Measurements from ENCODE around the gene HMG20A. TPM values are rescaled to one million over a fixed set of nuclear protein-coding genes. Genes with fewer than 3 reads are reported as not detected.
A peak's percentile ranks its signal among the peaks of the same experiment; 100 is the strongest.
"Not testable (repeated sequence)": the region's sequence is repeated elsewhere in the genome, so short reads cannot be mapped to it uniquely, and the experiment has no call there.

The HMG20A gene
- total and polyA plus RNA-seq, 3 experiments from 2014 or later: 28.5 to 46.6 (median 34.0) TPM

DNA sequence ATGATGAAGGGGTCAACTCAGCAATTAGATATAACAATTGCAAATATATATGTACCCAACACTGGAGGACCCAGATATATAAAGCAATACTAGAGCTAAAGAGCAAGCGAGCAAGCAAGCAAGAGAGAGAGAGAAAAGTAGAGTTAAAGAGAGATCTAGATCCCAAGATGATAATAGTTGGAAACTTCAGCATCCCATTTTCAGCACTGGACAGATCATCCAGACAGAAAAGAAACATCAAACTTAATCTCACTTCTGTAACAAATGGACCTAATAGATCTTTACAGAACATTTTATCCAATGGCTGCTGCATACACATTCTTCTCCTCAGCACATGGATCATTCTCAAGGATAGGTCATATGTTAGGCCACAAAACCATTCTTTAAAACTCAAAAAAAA, 24.0 kb upstream of the HMG20A start:
- DNase-seq: no peak
- Mint-ChIP-seq H3K4me1 (peaks cover 0 to 4% (median 0%) of the 10 kb centered on the region in 3 donors), H3K36me3 (peaks cover 4 to 59% (median 9%) of the 10 kb centered on the region in 3 donors), H3K27ac (no peak overlapping the region), H3K27me3 (no peaks in the 10 kb centered on the region), H3K4me3 (no peak overlapping the region), H3K9me3 (peaks cover 41 to 51% (median 47%) of the 10 kb centered on the region in 5 donors)
- Histone ChIP-seq H3K27me3 (ENCODE audit: insufficient read depth, low read length, poor library complexity, severe bottlenecking) (no peaks in the 10 kb centered on the region), H3K36me3 (ENCODE audit: insufficient read depth, low read length) (no peaks in the 10 kb centered on the region), H3K27ac (ENCODE audit: low read depth, low read length) (no peak overlapping the region), H3K4me3 (ENCODE audit: low read length) (no peak overlapping the region), H3K9me3 (ENCODE audit: low read length) (peaks cover 6% of the 10 kb centered on the region), H3K4me1 (ENCODE audit: insufficient read depth, low read length) (no peaks in the 10 kb centered on the region)
- POLR2A ChIA-PET: no interaction called here
- CTCF ChIA-PET: no interaction called here

DNA sequence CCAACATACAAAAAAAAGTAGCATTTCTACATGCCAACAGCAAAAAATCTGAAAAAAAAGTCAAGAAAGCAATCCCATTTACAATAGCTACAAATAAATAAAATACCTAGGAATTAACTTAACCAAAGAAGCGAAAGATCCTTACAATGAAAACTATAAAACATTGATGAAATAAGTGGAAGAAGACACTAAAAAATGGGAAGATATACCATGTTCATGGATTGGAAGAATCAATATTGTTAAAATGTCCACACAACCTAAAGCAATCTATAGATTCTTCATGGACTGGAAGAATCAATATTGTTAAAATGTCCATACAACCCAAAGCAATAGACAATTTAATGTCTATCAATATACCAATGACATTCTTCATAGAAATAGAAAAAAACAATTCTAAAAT, 21.8 kb upstream of the HMG20A start:
- Mint-ChIP-seq H3K27me3 (no peaks in the 10 kb centered on the region), H3K9me3 (peaks cover 41 to 51% (median 46%) of the 10 kb centered on the region in 5 donors), H3K36me3 (peaks cover 4 to 59% (median 7%) of the 10 kb centered on the region in 3 donors), H3K27ac (no peak overlapping the region), H3K4me3 (no peak overlapping the region), H3K4me1 (peaks cover 0 to 5% (median 4%) of the 10 kb centered on the region in 3 donors)
- Histone ChIP-seq H3K9me3 (ENCODE audit: low read length) (peaks cover 6% of the 10 kb centered on the region), H3K4me1 (ENCODE audit: insufficient read depth, low read length) (no peaks in the 10 kb centered on the region), H3K36me3 (ENCODE audit: insufficient read depth, low read length) (no peaks in the 10 kb centered on the region), H3K27me3 (ENCODE audit: insufficient read depth, low read length, poor library complexity, severe bottlenecking) (no peaks in the 10 kb centered on the region), H3K4me3 (ENCODE audit: low read length) (no peak overlapping the region), H3K27ac (ENCODE audit: low read depth, low read length) (no peak overlapping the region)
- no peak for DNase-seq
- ChIA-PET POLR2A (no interaction called here), CTCF (no interaction called here)

DNA sequence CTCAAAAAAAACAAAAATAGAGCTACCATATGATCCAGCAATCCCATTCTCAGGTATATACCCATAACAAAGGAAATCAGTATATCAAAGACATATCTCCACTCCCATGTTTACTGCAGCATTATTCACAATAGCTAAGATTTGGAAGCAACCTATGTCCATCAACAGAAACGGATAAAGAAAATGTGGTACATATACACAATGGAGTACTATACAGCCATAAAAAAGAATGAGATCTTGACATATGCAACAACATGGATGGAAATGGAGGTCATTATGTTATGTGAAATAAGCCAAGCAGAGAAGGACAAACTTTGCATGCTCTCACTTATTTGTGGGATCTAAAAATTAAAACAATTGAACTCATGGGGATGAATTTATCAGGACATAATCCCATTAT, 20.4 kb upstream of the HMG20A start:
- peaks cover 35 to 42% (median 38%) of the 10 kb centered on the region in 5 donors for H3K9me3 Mint-ChIP-seq
- CTCF ChIA-PET: no interaction called here
- H3K27ac Mint-ChIP-seq: no peak overlapping the region
- H3K9me3 ChIP-seq (ENCODE audit: low read length): peaks cover 2% of the 10 kb centered on the region
- H3K27me3 Mint-ChIP-seq: no peaks in the 10 kb centered on the region
- POLR2A ChIA-PET: no interaction called here
- no peaks in the 10 kb centered on the region for H3K36me3 ChIP-seq (ENCODE audit: insufficient read depth, low read length)
- H3K27me3 ChIP-seq (ENCODE audit: insufficient read depth, low read length, poor library complexity, severe bottlenecking): no peaks in the 10 kb centered on the region
- no peak overlapping the region for H3K4me3 Mint-ChIP-seq
- no peak for DNase-seq
- H3K4me3 ChIP-seq (ENCODE audit: low read length): no peak overlapping the region
- peaks cover 2 to 47% (median 5%) of the 10 kb centered on the region in 3 donors for H3K36me3 Mint-ChIP-seq
- no peak overlapping the region for H3K27ac ChIP-seq (ENCODE audit: low read depth, low read length)
- no peaks in the 10 kb centered on the region for H3K4me1 ChIP-seq (ENCODE audit: insufficient read depth, low read length)
- H3K4me1 Mint-ChIP-seq: peaks cover 0 to 5% (median 4%) of the 10 kb centered on the region in 3 donors

- Histone ChIP-seq H3K27ac (ENCODE audit: low read depth, low read length) (no peak overlapping the region), H3K4me1 (ENCODE audit: insufficient read depth, low read length) (no peaks in the 10 kb centered on the region), H3K4me3 (ENCODE audit: low read length) (no peak overlapping the region), H3K9me3 (ENCODE audit: low read length) (no peaks in the 10 kb centered on the region), H3K27me3 (ENCODE audit: insufficient read depth, low read length, poor library complexity, severe bottlenecking) (no peaks in the 10 kb centered on the region), H3K36me3 (ENCODE audit: insufficient read depth, low read length) (no peaks in the 10 kb centered on the region)
- H3K27me3 Mint-ChIP-seq: no peaks in the 10 kb centered on the region
- H3K36me3 Mint-ChIP-seq: peaks cover 4 to 25% (median 5%) of the 10 kb centered on the region in 3 donors
- no peak overlapping the region for H3K4me3 Mint-ChIP-seq
- peaks cover 16 to 24% (median 22%) of the 10 kb centered on the region in 5 donors for H3K9me3 Mint-ChIP-seq
- DNase-seq: no peak
- peaks cover 6 to 18% (median 15%) of the 10 kb centered on the region in 3 donors for H3K4me1 Mint-ChIP-seq
- no peak overlapping the region for H3K27ac Mint-ChIP-seq
- POLR2A ChIA-PET: no interaction called here
- CTCF ChIA-PET: no interaction called here
These were observed 17.8 kb upstream of the HMG20A start for GRCh38 chr15:77402740-77403379.

GRCh38 chr15:77406173-77406759, 14.4 kb upstream of the HMG20A start:
- CTCF ChIA-PET; H3K27ac ChIP-seq (ENCODE audit: low read depth, low read length); H3K4me3 Mint-ChIP-seq; H3K27me3 ChIP-seq (ENCODE audit: insufficient read depth, low read length, poor library complexity, severe bottlenecking); H3K27me3 Mint-ChIP-seq; H3K36me3 Mint-ChIP-seq; H3K9me3 ChIP-seq (ENCODE audit: low read length); H3K9me3 Mint-ChIP-seq; DNase-seq; H3K27ac Mint-ChIP-seq; H3K4me3 ChIP-seq (ENCODE audit: low read length); POLR2A ChIA-PET; H3K36me3 ChIP-seq (ENCODE audit: insufficient read depth, low read length): not testable (repeated sequence)
- H3K4me1 Mint-ChIP-seq: peaks cover 19 to 37% (median 32%) of the 10 kb centered on the region in 3 donors
- H3K4me1 ChIP-seq (ENCODE audit: insufficient read depth, low read length): peaks cover 16% of the 10 kb centered on the region

DNA sequence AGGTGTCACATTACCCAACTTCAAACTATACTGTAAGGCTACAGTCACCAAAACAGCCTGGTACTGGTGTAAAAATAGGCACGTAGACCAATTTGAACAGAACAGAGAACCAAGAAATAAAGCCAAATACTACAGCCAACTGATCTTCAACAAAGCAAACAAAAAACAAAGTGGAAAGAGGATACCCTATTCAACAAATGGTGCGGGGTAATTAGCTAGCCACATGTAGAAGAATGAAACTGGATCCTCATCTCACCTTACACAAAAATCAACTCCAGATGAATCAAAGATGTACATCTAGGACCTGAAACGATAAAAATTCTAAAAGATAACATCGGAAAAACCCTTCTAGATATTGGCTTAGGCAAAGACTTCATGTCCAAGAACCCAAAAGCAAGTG, 13.8 kb upstream of the HMG20A start:
- peaks cover 19 to 37% (median 32%) of the 10 kb centered on the region in 3 donors for H3K4me1 Mint-ChIP-seq
- peaks cover 0 to 2% (median 0%) of the 10 kb centered on the region in 3 donors for H3K36me3 Mint-ChIP-seq
- no peaks in the 10 kb centered on the region for H3K9me3 Mint-ChIP-seq
- no peaks in the 10 kb centered on the region for H3K27me3 Mint-ChIP-seq
- no peak overlapping the region for H3K27ac ChIP-seq (ENCODE audit: low read depth, low read length)
- H3K4me1 ChIP-seq (ENCODE audit: insufficient read depth, low read length): peaks cover 16% of the 10 kb centered on the region
- ChIA-PET CTCF (no interaction called here), POLR2A (no interaction called here)
- no peaks in the 10 kb centered on the region for H3K27me3 ChIP-seq (ENCODE audit: insufficient read depth, low read length, poor library complexity, severe bottlenecking)
- no peak overlapping the region for H3K4me3 Mint-ChIP-seq
- H3K4me3 ChIP-seq (ENCODE audit: low read length): no peak overlapping the region
- H3K27ac Mint-ChIP-seq: no peak overlapping the region
- DNase-seq: no peak
- H3K9me3 ChIP-seq (ENCODE audit: low read length): no peaks in the 10 kb centered on the region
- H3K36me3 ChIP-seq (ENCODE audit: insufficient read depth, low read length): no peaks in the 10 kb centered on the region

DNA sequence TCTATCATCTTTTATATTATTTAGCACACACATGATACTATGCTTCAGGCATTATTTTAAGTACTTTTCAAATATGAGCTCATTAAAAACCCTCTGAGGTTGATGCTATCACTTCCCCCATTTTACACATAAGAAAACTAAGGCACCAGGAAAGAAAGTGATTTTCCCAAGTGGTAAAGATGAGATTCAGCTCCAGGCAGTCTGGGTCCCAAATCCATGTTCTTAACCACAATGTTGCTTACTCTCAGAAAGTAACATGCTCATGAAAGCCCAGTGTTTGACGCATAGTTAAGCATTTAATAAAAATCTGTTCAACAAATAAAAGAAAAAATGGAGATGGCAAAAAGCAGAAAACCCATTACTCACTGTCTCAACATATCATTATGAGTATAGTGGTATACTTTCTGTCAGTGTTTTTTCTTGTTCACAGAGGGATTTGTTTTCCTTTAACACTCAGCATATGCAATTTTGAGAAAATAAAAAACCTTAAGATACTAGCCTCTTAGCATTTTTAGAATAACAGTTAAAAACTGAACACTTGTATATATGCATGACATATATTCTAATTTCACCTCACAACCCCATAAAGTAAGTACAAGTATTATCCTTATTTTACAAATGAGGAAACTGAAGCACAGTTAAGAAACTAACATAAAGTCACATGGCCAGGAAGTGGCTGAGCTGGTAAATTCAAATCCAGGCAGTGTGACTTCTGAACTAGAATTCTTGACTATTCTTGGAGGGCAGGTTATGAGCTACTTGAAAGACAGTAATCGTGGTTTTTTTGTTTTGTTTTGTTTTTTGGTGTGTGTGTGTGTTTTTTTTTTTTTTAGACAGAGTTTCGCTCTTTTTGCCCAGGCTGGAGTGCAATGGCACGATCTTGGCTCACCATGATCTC, 11.2 kb upstream of the HMG20A start:
- peak in 3 of 5 donors; percentile 10 to 38 (median 35) for DNase-seq
- Histone ChIP-seq H3K4me3 (ENCODE audit: low read length) (no peak overlapping the region), H3K27me3 (ENCODE audit: insufficient read depth, low read length, poor library complexity, severe bottlenecking) (no peaks in the 10 kb centered on the region), H3K4me1 (ENCODE audit: insufficient read depth, low read length) (peaks cover 16% of the 10 kb centered on the region), H3K9me3 (ENCODE audit: low read length) (no peaks in the 10 kb centered on the region), H3K27ac (ENCODE audit: low read depth, low read length) (no peak overlapping the region), H3K36me3 (ENCODE audit: insufficient read depth, low read length) (no peaks in the 10 kb centered on the region)
- peak overlapping the region; percentile 9 to 79 (median 73) for H3K4me3 Mint-ChIP-seq
- ChIA-PET CTCF (interaction anchor here (0.7 to 1.0 kb wide), 3 partner anchors 10 to 468 kb away, joined by 3 to 7 read pairs (median 4); partner anchors contain the start of gene PEAK1), POLR2A (interaction anchor here (0.7 to 1.1 kb wide), 3 partner anchors 9 to 413 kb away, joined by 3 to 5 read pairs (median 3); no protein-coding TSS in a partner anchor)
- peak overlapping the region in 6 of 8 donors; percentile 37 to 80 (median 70) for H3K27ac Mint-ChIP-seq
- peaks cover 0 to 2% (median 0%) of the 10 kb centered on the region in 3 donors for H3K36me3 Mint-ChIP-seq
- H3K9me3 Mint-ChIP-seq: no peaks in the 10 kb centered on the region
- no peaks in the 10 kb centered on the region for H3K27me3 Mint-ChIP-seq
- peaks cover 19 to 33% (median 31%) of the 10 kb centered on the region in 3 donors for H3K4me1 Mint-ChIP-seq
